HepG2 (cell line): ENCODE data around the gene LMNA. TPM values are rescaled to one million over a fixed set of nuclear protein-coding genes. Genes with fewer than 3 reads are reported as not detected.

Experiments
- ADNP ChIP-seq: sonication (generic); formaldehyde crosslinking; IDR thresholded peaks from 2 replicates; pipeline ENCODE4 v1.4.0; 2020; ENCODE audit warnings: missing genetic modification reagents
- EHMT2 ChIP-seq: fragments of 200-600 bp; sonication (generic); IDR thresholded peaks from 2 replicates; pipeline ENCODE4 v1.7.0; 2017; ENCODE audit warnings: antibody characterized with exemption, low read depth, low read length, borderline replicate concordance
- FOSL1 ChIP-seq: sonication (generic); formaldehyde crosslinking; IDR thresholded peaks from 2 replicates; pipeline ENCODE4 v1.9.0; 2021; ENCODE audit warnings: missing genetic modification reagents, borderline replicate concordance
- HNRNPK ChIP-seq: fragments of 200-400 bp; formaldehyde crosslinking; IDR thresholded peaks from 2 replicates; pipeline ENCODE4 v1.6.1; 2018; ENCODE audit warnings: low read length, low read depth, moderate library complexity, mild to moderate bottlenecking; ENCODE audit not compliant: poor library complexity, severe bottlenecking
- HOXA3 ChIP-seq: sonication (generic); formaldehyde crosslinking; IDR thresholded peaks from 2 replicates; pipeline ENCODE4 v1.5.0; 2020; ENCODE audit warnings: missing genetic modification reagents
- HOXD1 ChIP-seq: sonication (generic); formaldehyde crosslinking; IDR thresholded peaks from 2 replicates; pipeline ENCODE4 v1.5.0; 2020; ENCODE audit warnings: missing genetic modification reagents
- RCOR2 ChIP-seq: IDR thresholded peaks from 2 replicates; pipeline ENCODE4 v1.6.1; 2016; ENCODE audit warnings: missing biosample characterization, missing genetic modification reagents
- ZBTB38 ChIP-seq: sonication (generic); formaldehyde crosslinking; IDR thresholded peaks from 2 replicates; pipeline ENCODE4 v1.5.1; 2020; ENCODE audit warnings: mild to moderate bottlenecking, missing genetic modification reagents
- ZFX ChIP-seq: sonication (generic); formaldehyde crosslinking; IDR thresholded peaks from 2 replicates; pipeline ENCODE4 v1.4.0; 2020; ENCODE audit warnings: mild to moderate bottlenecking, low read depth, missing genetic modification reagents, moderate library complexity
- ZNF256 ChIP-seq: sonication (generic); formaldehyde crosslinking; conservative IDR thresholded peaks from 2 replicates; pipeline ENCODE4 v1.4.0; 2020; ENCODE audit warnings: missing genetic modification reagents
- ZNF451 ChIP-seq: sonication (generic); formaldehyde crosslinking; IDR thresholded peaks from 2 replicates; pipeline ENCODE4 v1.5.0; 2020; ENCODE audit warnings: mild to moderate bottlenecking, missing genetic modification reagents
- ZNF652 ChIP-seq: IDR thresholded peaks from 2 replicates; pipeline ENCODE4 v1.6.1; 2016; ENCODE audit warnings: low read depth, borderline replicate concordance
- ZNF792 ChIP-seq: IDR thresholded peaks from 2 replicates; pipeline ENCODE4 v1.6.1; 2016
- ZSCAN30 ChIP-seq: sonication (generic); formaldehyde crosslinking; IDR thresholded peaks from 2 replicates; pipeline ENCODE4 v1.5.0; 2020; ENCODE audit warnings: mild to moderate bottlenecking, missing genetic modification reagents
- polyA plus RNA-seq, 8 experiments: library from polyadenylated mRNA; depleted of rRNA in 3 of 8; stranded (reverse) in 7 of 8; unstranded in 1 of 8; fragments of >200 nt; fragmentation: Illumina TruSeq in 4 of 8; extraction: Trizol in 4 of 8; gene quantifications; 2 replicates each; pipeline versions ENCODE4 v1.2.1 to v1.2.3, GENCODE V29; 2011 to 2016; ENCODE audit warnings: low read depth in 4 of 8, missing spikeins in 1 of 8, mixed read lengths in 1 of 8; ENCODE audit not compliant: insufficient read depth in 1 of 8
- total RNA-seq, 5 experiments: library from RNA; depleted of rRNA; stranded (reverse); fragments of >200 nt; fragmentation: Illumina TruSeq; extraction: Trizol; gene quantifications; 2 replicates each; pipeline ENCODE4 v1.2.3, GENCODE V29; 2016; ENCODE audit warnings: low read depth in 1 of 5
- TF ChIP-seq, protein P1 (sequence below): sonication (generic); formaldehyde crosslinking; IDR thresholded peaks from 2 replicates; pipeline ENCODE4 v1.5.1; 2020; ENCODE audit warnings: mild to moderate bottlenecking, missing genetic modification reagents, borderline replicate concordance
- TF ChIP-seq, protein P2 (sequence below): sonication (generic); formaldehyde crosslinking; IDR thresholded peaks from 2 replicates; pipeline ENCODE4 v1.5.0; 2020; ENCODE audit warnings: mild to moderate bottlenecking, missing genetic modification reagents
- TF ChIP-seq, protein P3 (sequence below): sonication (generic); formaldehyde crosslinking; IDR thresholded peaks from 2 replicates; pipeline ENCODE4 v1.5.1; 2020; ENCODE audit warnings: mild to moderate bottlenecking, missing genetic modification reagents, moderate library complexity

LMNA gene
- total and polyA plus RNA-seq, 2 of the 13 experiments (the other 11 are each of a cell fraction or from before 2014, with no cell fraction given): 107 to 225 TPM

DNA sequence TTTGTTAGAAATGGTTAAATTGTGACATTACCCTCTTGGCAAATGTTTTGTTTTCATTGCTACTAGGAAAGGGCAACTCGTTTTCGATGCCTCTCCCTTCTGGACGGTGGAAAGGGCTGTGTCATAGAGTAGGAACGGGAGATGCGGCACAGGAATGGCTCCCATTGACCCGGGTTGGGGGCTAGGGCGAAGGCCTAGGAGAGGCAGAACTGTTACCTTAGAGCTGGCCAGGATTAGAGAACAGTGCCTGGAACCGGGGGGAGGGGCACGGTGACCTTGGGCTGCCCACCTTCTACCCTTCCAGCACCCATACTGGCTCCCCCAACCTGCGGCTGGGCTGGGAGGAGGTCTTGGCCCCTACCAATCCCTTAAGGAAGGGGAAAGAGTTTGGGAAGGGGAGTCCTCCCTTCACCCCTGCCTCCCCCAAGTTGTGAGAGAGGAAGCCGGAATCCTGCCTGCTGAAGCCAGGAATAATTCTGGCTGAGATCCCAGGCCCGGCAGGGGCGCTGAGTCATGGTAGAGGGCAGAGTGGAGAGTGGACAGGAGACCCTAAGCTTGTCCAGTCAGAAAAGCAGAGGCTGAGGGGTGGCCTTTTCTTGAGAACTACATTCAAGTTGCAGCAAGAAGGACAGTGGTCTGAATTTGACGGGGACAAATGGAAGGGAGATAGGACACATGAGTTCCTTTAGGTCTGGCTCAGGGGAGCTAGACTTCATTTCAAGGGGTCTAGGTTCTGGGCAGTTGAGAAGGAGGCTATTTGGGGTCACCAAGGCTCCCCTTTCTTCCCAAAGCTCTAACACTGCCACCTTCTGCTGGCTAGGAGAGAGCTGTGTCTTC, 8.2 kb downstream of the LMNA start (continued):
- TF ChIP-seq, protein P1, sequence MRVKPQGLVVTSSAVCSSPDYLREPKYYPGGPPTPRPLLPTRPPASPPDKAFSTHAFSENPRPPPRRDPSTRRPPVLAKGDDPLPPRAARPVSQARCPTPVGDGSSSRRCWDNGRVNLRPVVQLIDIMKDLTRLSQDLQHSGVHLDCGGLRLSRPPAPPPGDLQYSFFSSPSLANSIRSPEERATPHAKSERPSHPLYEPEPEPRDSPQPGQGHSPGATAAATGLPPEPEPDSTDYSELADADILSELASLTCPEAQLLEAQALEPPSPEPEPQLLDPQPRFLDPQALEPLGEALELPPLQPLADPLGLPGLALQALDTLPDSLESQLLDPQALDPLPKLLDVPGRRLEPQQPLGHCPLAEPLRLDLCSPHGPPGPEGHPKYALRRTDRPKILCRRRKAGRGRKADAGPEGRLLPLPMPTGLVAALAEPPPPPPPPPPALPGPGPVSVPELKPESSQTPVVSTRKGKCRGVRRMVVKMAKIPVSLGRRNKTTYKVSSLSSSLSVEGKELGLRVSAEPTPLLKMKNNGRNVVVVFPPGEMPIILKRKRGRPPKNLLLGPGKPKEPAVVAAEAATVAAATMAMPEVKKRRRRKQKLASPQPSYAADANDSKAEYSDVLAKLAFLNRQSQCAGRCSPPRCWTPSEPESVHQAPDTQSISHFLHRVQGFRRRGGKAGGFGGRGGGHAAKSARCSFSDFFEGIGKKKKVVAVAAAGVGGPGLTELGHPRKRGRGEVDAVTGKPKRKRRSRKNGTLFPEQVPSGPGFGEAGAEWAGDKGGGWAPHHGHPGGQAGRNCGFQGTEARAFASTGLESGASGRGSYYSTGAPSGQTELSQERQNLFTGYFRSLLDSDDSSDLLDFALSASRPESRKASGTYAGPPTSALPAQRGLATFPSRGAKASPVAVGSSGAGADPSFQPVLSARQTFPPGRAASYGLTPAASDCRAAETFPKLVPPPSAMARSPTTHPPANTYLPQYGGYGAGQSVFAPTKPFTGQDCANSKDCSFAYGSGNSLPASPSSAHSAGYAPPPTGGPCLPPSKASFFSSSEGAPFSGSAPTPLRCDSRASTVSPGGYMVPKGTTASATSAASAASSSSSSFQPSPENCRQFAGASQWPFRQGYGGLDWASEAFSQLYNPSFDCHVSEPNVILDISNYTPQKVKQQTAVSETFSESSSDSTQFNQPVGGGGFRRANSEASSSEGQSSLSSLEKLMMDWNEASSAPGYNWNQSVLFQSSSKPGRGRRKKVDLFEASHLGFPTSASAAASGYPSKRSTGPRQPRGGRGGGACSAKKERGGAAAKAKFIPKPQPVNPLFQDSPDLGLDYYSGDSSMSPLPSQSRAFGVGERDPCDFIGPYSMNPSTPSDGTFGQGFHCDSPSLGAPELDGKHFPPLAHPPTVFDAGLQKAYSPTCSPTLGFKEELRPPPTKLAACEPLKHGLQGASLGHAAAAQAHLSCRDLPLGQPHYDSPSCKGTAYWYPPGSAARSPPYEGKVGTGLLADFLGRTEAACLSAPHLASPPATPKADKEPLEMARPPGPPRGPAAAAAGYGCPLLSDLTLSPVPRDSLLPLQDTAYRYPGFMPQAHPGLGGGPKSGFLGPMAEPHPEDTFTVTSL (CRISPR knock-in tag): 0 out of 2 replicates have a peak, but pooled peaks have one; percentile 46
- TF ChIP-seq HNRNPK (no peak), FOSL1 (CRISPR knock-in tag) (peak; percentile 43; the same call in 1 of the 2 replicates), EHMT2 (no peak), ZNF451 (CRISPR knock-in tag) (no peak), ZSCAN30 (CRISPR knock-in tag) (no peak), ADNP (CRISPR knock-in tag) (no peak), RCOR2 (CRISPR knock-in tag) (no peak), ZFX (CRISPR knock-in tag) (peak; percentile 54), HOXD1 (CRISPR knock-in tag) (no peak), ZNF652 (CRISPR knock-in tag) (peak; percentile 60; the same call in 1 of the 2 replicates), ZBTB38 (peak; percentile 31; the same call in 1 of the 2 replicates), ZNF792 (CRISPR knock-in tag) (0 out of 2 replicates have a peak, but pooled peaks have one; percentile 33), HOXA3 (peak; percentile 52; the same call in 1 of the 2 replicates), ZNF256 (CRISPR knock-in tag) (no peak)
- TF ChIP-seq, protein P2, sequence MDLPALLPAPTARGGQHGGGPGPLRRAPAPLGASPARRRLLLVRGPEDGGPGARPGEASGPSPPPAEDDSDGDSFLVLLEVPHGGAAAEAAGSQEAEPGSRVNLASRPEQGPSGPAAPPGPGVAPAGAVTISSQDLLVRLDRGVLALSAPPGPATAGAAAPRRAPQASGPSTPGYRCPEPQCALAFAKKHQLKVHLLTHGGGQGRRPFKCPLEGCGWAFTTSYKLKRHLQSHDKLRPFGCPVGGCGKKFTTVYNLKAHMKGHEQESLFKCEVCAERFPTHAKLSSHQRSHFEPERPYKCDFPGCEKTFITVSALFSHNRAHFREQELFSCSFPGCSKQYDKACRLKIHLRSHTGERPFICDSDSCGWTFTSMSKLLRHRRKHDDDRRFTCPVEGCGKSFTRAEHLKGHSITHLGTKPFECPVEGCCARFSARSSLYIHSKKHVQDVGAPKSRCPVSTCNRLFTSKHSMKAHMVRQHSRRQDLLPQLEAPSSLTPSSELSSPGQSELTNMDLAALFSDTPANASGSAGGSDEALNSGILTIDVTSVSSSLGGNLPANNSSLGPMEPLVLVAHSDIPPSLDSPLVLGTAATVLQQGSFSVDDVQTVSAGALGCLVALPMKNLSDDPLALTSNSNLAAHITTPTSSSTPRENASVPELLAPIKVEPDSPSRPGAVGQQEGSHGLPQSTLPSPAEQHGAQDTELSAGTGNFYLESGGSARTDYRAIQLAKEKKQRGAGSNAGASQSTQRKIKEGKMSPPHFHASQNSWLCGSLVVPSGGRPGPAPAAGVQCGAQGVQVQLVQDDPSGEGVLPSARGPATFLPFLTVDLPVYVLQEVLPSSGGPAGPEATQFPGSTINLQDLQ (CRISPR knock-in tag): peak; percentile 25; the same call in 1 of the 2 replicates
- TF ChIP-seq, protein P3, sequence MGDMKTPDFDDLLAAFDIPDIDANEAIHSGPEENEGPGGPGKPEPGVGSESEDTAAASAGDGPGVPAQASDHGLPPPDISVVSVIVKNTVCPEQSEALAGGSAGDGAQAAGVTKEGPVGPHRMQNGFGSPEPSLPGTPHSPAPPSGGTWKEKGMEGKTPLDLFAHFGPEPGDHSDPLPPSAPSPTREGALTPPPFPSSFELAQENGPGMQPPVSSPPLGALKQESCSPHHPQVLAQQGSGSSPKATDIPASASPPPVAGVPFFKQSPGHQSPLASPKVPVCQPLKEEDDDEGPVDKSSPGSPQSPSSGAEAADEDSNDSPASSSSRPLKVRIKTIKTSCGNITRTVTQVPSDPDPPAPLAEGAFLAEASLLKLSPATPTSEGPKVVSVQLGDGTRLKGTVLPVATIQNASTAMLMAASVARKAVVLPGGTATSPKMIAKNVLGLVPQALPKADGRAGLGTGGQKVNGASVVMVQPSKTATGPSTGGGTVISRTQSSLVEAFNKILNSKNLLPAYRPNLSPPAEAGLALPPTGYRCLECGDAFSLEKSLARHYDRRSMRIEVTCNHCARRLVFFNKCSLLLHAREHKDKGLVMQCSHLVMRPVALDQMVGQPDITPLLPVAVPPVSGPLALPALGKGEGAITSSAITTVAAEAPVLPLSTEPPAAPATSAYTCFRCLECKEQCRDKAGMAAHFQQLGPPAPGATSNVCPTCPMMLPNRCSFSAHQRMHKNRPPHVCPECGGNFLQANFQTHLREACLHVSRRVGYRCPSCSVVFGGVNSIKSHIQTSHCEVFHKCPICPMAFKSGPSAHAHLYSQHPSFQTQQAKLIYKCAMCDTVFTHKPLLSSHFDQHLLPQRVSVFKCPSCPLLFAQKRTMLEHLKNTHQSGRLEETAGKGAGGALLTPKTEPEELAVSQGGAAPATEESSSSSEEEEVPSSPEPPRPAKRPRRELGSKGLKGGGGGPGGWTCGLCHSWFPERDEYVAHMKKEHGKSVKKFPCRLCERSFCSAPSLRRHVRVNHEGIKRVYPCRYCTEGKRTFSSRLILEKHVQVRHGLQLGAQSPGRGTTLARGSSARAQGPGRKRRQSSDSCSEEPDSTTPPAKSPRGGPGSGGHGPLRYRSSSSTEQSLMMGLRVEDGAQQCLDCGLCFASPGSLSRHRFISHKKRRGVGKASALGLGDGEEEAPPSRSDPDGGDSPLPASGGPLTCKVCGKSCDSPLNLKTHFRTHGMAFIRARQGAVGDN: peak; percentile 88
